ENCODE data around the gene DLGAP1.

DNA sequence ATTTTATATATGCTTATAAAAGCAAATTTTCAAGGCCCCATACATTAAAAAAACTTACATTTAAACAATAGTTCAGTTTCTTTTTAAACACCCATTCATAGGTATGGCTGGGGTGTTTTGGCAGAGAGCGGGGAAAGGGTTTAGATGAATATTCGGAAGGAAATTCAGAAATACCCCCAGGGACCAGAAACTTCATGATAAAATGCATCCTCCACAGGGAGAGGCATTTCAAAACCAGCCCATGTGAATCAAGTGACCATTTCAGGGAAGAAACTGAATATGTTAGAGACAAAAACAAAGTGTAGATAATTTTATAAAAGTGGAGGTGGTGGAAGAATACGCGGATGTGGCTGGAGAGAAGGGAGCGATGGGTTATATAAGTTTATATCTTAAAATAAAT is 678.0 kb downstream of the DLGAP1 start:
- TF ChIP-seq, protein P1, sequence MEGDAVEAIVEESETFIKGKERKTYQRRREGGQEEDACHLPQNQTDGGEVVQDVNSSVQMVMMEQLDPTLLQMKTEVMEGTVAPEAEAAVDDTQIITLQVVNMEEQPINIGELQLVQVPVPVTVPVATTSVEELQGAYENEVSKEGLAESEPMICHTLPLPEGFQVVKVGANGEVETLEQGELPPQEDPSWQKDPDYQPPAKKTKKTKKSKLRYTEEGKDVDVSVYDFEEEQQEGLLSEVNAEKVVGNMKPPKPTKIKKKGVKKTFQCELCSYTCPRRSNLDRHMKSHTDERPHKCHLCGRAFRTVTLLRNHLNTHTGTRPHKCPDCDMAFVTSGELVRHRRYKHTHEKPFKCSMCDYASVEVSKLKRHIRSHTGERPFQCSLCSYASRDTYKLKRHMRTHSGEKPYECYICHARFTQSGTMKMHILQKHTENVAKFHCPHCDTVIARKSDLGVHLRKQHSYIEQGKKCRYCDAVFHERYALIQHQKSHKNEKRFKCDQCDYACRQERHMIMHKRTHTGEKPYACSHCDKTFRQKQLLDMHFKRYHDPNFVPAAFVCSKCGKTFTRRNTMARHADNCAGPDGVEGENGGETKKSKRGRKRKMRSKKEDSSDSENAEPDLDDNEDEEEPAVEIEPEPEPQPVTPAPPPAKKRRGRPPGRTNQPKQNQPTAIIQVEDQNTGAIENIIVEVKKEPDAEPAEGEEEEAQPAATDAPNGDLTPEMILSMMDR (IDR thresholded peaks at IDR 0.05; ENCODE audit: low read length) = no peak
- no peak for TF ChIP-seq EZH2 (IDR thresholded peaks at IDR 0.05; ENCODE audit: borderline replicate concordance, low read length)

Measured in OCI-LY1 (cell line).